ENCODE data around the gene SHD.
A peak's percentile ranks its signal among the peaks of the same experiment; 100 is the strongest.
"Not testable (repeated sequence)": the region's sequence is repeated elsewhere in the genome, so short reads cannot be mapped to it uniquely, and the experiment has no call there.

Gene SHD, protein sequence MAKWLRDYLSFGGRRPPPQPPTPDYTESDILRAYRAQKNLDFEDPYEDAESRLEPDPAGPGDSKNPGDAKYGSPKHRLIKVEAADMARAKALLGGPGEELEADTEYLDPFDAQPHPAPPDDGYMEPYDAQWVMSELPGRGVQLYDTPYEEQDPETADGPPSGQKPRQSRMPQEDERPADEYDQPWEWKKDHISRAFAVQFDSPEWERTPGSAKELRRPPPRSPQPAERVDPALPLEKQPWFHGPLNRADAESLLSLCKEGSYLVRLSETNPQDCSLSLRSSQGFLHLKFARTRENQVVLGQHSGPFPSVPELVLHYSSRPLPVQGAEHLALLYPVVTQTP

DNA sequence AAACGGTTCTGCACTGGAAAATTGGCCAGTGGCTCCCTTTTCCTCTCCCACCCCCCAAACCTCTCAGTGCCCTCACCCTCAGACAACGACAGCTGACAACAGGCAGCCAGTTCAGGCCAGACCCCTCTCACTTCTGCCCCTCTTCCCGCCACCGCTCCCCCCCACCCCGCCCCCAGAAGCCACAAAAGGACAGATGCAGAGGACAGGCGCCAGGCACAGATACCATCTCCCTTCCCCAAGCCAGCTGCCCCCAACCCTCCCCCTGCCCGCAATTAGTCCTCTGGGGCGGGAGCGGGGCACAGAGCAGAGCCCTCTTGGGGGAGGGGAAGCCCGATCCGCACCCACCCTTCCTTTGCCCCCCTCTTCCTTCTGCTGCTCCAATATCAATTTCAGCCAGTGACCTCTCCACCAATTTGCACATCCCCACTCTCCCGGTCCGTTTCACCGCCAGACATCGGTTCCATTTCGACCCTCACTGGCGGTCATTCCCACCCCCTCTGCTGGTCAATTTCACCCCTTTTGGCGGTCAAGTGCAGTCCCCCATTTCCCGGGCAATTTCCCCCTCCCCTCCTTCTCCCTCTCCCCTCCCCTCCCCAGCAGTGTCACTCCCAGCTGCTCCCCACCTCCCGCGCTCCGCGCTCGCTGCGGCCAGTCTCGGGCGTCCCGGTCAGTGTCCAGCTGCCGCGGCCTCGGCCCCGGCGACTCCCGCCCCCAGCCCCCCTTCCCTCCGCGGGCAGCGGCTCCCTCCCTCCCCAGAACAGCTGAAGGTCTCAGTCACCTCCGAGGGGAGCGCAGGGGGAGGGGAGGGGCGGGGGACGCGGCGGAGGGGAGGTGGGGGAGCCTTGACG is at the start of gene SHD:
Gene SHD (plus strand): TSS at position 848 of the 848 bp plus-strand sequence. CDS start 798 bp downstream, outside the sequence.
- peak in 1 of 3 donors; percentile 14 for DNase-seq

GRCh38 chr19:4230237-4230636 is 48.8 kb upstream of the SHD start:
- not testable (repeated sequence) for DNase-seq

DNA sequence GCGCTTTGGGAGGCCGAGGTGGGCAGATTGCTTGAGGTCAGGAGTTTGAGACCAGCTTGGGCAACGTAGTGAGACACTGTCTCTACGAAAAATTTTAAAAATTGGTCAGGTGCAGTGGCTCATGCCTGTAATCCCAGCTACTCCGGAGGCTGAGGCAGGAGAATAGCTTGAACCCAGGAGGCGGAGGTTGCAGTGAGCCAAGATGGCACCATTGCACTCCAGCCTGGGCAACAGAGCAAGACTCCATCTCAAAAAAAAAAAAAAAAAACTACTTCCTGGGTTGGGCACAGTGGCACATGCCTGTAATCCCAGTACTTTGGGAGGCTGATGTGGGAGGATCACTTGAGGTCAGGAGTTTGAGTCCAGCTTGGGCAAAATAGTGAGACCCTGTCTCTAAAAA is 47.5 kb upstream of the SHD start:
- DNase-seq: not testable (repeated sequence)

GRCh38 chr19:4232139-4232538 is 46.9 kb upstream of the SHD start:
- DNase-seq: not testable (repeated sequence)

DNA sequence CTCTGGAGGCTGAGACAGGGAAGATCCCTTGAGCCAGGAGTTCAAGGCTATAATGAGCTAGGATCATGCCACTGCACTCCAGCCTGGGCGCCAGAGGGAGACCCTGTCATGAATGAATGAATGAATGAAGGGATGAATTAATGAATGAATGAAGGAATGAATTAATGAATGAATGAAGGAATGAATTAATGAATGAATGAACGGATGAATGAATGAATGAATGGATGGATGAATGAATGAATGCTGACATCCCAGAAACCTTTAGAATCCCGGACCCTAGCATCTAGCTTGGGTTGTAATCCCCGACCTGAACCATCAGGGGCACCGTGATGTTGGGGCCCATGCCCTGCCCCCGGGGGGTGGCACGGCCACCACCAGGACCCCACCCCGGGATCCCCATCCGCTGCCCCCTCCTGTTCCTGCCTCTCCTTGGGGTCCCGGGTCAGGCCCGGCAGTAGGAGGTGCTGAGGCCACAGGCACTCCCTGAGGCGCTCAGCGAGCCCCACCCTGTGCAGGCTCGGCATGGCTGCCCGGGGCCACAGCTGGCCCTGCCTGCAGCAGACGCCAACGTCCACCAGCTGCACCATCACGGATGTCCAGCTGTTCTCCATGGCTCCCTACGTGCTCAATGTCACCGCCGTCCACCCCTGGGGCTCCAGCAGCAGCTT is 46.3 kb upstream of the SHD start:
- DNase-seq: no peak

GRCh38 chr19:4233282-4233853 is 45.7 kb upstream of the SHD start:
- peak; percentile 50 to 74 (median 71) for DNase-seq

GRCh38 chr19:4234142-4234861 is 44.8 kb upstream of the SHD start:
- no peak for DNase-seq

DNA sequence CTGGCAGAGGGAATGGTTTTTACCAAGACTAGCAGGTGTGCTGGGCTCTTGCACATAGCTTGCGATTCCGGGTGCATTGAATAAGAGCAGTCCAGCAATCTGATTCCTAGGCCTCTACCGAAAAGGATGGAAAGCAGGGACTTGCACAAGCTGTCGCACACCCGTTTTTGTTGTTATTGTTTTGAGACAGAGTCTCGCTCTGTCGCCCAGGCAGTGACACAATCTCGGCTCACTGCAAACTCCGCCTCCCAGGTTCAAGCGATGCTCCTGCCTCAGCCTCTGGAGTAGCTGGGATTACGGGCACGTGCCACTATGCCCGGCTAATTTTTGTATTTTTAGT is 44.2 kb upstream of the SHD start:
- DNase-seq: no peak

- DNase-seq: not testable (repeated sequence)
Observed at GRCh38 chr19:4237510-4237909, 41.6 kb upstream of the SHD start.

GRCh38 chr19:4238831-4239230 is 40.2 kb upstream of the SHD start:
- no peak for DNase-seq

DNA sequence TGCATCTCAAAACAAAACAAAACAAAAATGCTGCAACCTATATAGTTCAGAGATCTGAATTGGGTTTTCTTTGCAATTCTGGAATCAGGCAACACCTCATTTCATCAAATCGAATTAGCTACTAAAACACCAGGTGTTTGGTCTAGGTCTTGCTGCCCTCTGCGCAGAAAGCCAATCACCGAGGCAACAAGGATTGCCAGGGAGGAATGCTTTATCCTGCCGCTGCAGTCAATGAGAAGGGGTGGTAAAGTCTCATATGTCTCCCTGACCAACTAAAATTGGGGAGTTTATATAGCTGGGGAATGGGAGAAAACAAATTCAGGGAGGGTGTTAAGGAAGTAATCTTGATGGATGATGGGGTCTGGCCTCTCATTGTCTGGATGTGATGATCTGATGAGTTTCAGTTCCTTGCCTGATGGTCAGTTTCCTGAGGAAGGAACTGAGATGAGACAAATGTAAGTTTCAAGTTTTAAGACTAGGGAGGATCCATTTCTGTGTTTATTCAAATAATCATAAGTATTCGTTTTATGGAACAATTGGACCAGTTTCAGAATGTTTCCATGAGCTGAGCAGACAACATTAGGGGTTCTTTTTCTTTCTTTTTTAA is 37.1 kb upstream of the SHD start:
- DNase-seq: peak; percentile 47 to 70 (median 59)

DNA sequence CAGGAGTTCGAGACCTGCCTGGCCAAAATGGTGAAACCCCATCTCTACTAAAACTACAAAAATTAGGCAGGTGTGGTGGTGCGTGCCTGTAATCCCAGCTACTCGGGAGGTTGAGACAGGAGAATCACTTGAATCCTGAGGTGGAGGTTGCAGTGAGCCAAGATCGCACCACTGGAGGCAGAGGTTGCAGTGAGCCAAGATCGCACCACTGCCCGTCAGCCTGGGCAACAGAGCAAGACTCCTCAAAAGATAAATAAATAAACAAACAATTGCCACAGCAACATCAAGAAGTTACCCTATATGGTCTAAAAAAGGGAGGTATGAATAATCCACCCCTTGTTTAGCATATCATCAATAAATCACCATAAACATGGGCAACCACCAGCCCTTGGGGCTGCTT is 33.1 kb upstream of the SHD start:
- DNase-seq: not testable (repeated sequence)

DNA sequence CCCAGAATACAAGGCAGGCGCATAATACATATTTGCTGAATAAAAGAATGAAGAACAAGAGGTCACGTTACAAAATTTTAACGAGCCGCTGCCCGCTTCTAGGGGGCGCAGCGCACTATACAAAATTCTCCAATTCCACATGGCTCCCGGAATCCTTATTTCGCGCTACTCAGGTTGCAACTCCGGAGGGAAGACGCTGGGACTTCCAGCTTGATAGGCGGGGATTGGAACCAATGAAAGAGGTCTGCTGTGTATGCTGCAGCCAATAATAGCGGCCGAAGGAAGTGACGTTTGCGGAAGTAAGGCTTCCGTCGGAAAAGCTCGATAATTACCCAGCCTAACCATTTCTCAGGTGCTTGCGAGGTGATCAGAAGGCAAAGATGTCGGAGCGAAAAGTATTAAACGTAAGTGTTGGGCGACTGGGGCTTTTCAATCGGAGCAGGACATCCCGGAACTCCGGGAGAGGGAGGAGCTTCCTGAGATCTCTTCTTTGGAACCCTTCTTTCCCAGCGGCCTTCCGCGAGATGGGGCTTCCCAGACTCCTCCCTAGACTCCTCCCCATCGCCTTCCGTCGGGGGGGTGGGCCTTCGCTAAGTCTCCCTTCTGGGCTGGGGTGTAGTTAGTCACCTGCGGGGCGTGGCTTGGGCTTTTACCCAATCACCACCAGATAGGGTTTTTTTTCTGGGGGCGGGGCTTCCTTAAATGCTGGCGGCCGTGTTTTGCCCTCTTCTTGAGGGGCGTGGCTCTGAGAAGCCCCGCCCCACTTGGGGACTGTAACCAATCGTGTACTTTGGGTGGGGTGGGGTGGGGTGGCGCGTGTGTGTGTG is 32.1 kb upstream of the SHD start, which contains the start of gene YJU2:
Gene YJU2 (plus strand): TSS at position 314 of the 827 bp plus-strand sequence. CDS start 67 bp downstream, at position 381.
- DNase-seq: peak; percentile 100

- DNase-seq: no peak
Observed at GRCh38 chr19:4256563-4256962, 22.5 kb upstream of the SHD start.

- no peak for DNase-seq
Observed at GRCh38 chr19:4257025-4257424, 22.0 kb upstream of the SHD start.

GRCh38 chr19:4258181-4258580 is 20.9 kb upstream of the SHD start:
- no peak for DNase-seq

- peak; percentile 50 to 58 (median 51) for DNase-seq
Observed at GRCh38 chr19:4260613-4261191, 18.4 kb upstream of the SHD start.

DNA sequence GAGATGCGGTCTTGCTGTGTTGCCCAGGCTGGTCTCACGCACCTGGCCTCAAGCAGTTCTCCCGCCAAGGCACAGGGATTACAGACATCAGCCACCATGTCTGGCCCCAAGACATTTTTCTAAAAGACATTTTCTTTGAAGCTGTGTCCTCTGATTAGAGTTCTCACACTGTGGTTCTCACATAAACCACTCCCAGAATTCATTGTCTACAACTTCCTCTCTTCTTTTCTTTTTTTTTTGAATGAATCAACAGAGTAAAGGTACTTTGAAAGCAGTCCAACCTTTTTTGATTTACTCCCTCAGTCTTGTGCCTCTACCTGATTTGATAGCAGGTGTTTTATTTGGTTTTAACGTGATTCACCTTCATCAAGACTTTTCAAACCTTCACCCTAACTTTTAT is 14.3 kb upstream of the SHD start:
- no peak for DNase-seq

DNA sequence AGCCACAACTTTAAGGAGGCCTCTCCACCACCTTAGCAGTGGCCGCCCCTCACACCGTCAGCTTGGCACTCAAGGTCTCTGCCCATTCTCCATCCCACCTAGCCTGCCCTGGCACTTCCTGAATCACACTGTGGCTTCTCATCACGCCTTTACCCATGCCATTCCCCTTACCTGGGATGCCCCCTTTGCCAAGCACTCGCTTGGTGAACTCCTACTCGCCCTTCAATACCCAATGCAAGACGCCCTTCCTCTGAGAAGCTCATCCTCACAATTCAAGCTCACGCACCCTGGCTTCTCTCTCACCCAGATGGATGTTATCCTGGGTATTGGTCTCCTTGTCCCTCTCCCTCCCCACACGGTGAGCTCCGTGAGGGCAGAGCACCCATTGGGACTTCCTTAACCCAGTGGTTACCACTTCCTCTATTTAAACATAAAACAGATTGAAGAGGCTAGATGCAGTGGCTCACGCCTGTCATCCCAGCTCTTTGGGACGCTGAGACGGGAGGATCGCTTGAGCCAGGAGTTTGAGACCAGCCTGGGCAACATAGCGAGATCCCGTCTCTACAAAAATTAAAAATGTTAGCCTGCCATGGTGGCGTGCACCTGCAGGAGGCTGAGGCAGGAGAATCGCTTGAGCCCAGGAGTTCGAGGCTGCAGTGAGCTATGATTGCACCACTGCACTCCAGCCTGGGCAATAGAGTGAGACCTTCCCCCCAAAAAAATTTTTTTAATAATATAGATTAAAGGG is 12.6 kb upstream of the SHD start:
- DNase-seq: peak; percentile 33 to 37 (median 35)
